DMS53 (cell line): ENCODE data around the gene GTSE1.

Source experiments
- DNase-seq: peaks from one replicate; lab custom pipeline; 2025; lab: John Stamatoyannopoulos, UW

The GTSE1 gene

DNA sequence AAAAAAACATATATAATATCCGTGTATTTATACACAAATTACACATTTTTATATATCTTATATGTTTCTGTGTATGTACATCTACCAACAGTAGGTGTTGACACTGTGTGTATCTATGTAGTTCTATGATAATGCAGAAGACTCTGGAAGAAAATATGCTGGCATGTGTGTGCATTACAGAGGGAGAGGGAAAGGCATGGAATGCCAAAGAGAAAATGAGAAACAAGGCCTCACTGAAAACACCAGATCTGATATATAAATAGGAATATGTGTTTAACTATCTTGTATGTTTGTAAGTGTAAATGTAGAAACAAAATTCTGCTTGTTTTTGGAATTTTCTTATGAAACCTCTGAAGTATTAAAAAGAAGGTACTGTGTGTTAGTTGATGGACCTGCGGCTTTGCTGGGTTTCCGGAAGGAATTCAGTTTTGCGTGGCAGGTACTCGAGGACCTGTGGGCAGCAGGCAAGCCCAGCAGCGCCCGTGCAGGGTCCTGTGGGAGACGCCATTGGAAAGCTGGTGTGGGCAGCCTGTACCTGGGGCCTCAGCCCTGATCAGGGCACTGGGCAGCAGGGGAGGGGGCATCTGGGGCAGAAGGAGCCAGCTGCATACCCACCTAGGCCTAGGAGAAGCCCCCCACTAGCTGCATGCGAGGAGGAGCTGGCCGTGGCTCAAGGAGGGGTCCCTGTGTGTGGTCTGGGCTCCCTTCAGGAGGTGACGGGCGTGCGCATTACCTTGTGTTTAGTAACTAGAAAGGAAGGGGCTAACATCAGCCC lies 31.2 kb downstream of the GTSE1 start:
- no peak for DNase-seq

DNA sequence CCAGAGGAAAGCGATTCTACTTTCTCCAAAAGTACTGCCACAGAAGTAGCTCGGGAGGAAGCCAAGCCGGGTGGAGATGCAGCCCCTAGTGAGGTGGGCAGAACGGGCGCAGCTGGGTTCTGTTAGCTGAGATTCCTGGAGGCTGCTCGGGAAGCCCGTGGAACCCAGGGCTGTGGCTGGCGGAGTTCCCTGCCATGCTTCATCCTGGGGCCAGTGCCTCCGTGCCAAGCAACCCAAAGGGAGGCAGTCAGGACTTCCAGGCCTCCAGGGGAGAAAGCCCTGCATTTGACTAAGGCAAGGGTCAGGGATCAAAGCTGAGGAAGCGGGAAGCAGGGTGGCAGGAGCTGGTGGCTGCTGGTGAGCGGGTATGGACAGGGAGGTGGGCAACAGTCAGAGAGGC lies 32.1 kb downstream of the GTSE1 start:
- DNase-seq, result no peak

DNA sequence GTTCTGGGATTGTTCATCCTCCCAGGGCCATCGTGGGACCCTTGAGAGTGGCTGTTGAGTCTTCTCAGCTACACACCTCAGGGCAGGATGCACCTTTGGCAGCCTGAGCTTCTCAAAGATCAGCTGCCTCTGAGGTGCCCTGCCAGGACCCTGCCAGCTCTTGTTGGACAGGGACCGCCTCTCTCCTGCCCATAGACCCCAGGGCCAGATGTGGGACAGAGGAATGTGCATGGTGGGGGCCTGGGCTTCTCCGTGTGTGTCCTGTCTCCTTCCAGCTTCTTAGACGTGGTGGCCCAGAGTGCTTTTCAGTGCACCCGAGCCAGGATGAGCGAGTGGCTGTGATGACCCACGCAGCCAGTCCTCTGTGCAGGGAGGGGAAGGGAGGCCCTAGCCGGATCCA lies 32.9 kb downstream of the GTSE1 start:
- DNase-seq, result no peak

DNA sequence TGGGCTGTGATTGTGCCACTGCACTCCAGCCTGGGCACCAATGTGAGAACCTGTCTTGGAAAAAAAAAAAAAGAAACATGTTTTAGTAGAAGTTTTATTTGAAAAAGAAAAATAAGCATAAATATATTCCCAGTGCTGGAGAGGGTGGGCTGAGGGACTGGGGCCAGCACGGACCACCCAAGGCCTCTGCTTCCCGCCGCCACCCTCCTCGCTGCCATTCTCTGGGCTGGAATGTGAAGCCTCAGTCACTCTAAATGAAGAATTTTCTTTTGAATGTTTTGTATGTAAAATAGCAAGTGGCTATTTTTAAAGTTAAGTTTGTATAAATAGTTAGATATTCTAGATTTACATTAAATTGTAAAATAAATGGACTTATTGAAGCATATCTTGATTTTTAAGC lies 33.8 kb downstream of the GTSE1 start:
- DNase-seq, result no peak

DNA sequence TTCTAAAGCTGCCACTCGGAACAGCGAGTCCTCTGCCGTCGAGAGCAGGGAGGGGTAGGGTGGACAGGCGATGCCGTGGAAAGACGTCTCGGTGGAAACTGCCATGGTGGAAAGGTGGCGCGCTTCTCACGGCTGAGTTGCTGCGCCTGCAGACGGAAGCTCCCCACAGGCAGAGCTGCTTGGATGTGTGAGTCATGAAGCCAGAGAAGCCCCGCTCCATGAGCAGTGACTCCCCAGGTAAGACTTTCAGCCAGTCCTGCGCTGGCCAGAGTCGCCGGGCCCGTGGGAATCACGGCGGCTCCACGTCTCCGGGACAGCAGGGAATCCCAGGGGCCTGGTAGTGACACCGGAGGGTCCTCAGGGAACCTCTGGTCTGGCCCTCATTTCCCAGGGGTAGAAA lies 34.8 kb downstream of the GTSE1 start:
- DNase-seq, result no peak

DNA sequence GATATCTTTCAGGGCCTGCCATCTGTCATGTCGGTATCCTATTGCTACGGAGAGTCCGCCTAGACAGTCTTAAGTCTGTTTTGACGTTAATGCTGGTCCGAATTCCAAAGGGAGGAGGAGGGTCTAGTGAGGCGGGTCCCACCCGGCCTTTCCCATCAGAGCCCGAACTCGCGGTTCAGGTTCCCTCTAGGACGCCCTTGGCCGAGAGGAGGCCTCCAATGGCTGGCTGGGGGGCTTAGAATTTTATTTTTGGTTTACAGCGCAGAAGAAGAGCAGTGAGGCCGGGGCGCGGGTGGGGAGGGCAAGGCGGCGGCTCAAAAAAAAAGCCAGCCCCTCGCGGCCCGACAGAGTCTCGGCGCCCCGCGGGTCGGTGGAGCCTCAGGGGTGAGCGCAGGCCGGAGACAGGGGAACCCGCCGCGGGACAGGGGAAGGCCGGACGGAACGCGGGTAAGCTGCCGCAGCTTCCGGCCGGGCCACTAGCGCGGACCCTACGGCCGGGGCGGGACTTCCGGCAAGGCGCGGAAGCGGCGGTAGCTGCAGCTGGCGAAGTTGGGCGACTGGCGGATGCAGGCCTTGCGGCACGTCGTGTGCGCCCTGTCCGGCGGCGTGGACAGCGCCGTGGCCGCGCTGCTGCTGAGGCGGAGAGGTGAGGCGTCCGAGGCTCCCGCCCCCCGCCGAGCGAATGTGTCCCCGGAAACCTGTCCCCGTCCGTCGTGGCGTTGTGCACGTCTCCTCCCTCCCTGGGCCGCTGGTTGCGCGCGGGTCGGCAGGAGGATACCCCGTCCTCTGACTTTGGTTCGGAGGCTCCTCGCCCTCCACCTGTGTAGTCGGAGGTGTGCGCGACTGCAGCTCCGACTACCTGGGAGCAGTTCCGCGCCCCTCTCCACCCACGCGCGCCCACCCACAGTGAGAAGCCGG lies 38.8 kb downstream of the GTSE1 start, which contains the start of gene TRMU:
TRMU (plus strand) TSS at position 514 of the 918 bp plus-strand sequence; CDS start at position 565, 51 bp downstream.
- DNase-seq, result peak; percentile 91

DNA sequence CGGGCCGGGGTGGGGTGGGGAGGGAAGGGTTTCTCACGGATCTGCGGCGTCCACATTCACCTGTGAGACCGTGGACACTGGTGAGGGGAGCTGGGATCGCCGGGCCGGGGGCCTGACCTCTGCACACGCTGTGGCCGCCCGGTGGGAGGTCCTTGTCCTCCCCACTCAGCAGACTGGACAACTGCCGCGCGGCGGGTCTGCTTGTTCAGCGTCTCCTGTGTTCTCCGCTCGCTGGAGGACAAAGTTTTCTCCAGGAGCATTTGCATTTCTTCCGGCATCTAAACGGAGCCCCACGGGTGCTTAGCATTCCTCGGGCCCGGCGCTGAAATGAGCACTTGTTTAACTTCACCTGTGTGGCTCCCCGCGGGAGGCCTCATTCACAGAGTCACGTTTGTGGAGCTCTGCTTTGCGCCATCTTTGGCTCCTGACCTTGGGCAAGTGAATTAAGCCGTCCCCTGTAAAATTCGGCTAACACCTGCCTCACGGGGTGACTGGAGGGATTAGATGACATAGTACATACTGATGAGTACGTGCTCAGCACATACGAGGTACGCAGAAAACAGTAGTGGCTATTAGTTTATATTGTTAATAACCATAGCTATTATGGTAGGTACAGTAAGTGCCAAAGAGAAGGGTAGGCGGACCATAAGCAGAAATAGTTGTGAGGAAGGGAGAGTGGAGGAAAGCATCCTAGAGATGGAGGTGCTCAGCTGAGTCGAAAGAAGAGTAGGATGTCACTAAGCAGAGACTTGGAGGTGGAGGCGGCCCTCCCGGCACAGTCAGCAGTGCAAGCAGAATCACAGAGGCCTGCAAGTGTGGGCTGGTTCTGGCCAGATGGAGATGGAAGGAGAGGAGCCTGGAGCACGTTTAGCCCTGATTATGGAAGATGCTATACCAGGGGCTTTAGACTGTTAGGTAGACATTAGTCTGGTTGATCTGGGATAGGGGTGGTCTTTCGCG lies 39.7 kb downstream of the GTSE1 start:
- DNase-seq, result peak; percentile 61

DNA sequence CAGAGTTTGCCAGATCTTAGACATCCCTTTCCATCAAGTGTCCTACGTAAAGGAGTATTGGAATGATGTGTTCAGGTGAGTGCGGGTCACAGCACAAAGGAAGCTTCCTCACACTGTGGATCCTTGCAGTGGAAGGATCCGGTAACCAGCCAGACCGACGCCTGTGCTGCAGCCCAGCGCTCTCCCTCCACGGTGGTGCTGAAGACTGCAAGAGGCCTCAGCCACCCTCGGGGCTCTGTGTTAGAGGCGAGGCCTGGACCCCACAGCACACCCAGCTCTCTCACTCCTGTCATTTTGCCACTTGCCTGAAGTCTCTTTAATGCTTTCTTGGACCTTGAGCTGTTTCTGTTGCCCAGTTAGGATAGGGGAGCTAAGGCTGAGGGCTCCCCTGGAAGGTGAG lies 41.2 kb downstream of the GTSE1 start:
- no peak for DNase-seq

DNA sequence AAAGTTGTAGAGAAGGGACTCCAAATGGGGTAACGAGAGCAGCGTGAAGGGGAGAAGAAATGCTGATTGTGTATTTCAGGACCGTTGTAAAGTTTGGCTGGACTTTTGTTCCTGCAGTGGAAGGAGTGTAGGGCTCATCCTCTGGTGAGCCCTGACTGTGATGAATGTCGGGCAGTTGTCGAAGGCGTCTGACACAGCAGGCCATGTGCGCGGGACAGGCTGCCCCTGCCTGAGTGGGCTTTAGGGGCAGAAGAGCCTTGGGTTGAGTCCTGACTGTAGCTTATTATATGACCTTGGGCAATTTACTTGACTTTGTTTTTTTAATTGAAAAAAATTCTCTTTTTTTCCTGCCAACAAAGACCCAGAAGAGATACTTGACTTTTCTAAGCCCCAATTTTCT lies 42.0 kb downstream of the GTSE1 start:
- DNase-seq, result no peak

DNA sequence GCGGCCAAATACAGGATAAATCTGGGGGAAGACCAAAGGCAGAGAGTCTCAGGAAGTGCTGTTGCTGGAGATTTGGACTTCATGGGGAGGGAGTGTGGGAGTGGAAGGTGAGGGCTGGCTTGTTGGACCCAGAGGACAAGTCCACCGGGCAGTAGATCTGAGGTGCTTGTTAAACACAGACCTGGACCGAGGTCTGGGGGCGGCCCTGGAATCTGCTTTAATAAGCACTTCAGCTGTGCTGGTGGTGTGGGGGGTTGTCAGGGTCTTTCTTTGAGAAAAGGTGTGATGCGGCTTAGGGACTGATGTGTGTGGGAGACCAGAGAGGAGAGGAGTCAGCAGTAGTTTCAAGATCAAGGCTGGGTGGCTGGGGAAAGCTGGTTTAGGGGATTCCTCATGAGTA lies 43.3 kb downstream of the GTSE1 start:
- no peak for DNase-seq

DNA sequence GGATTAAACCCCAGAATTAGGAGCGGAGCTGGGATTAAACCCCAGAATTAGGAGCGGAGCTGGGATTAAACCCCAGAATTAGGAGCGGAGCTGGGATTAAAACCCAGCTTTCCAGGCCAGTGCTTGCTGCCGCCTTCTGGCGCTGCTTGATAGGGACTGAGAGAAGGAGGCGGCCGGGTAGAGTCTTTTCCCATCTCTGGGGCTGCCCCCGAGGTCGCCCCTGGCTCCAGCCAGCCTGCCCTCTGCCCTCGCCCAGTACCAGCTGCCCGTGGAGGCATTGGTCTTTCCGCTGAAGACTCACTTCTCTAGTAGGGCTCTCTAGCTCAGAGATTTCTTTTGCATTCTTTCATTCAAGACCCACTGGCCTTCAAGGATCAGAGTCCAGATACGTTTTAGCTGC lies 44.0 kb downstream of the GTSE1 start:
- DNase-seq, result no peak

DNA sequence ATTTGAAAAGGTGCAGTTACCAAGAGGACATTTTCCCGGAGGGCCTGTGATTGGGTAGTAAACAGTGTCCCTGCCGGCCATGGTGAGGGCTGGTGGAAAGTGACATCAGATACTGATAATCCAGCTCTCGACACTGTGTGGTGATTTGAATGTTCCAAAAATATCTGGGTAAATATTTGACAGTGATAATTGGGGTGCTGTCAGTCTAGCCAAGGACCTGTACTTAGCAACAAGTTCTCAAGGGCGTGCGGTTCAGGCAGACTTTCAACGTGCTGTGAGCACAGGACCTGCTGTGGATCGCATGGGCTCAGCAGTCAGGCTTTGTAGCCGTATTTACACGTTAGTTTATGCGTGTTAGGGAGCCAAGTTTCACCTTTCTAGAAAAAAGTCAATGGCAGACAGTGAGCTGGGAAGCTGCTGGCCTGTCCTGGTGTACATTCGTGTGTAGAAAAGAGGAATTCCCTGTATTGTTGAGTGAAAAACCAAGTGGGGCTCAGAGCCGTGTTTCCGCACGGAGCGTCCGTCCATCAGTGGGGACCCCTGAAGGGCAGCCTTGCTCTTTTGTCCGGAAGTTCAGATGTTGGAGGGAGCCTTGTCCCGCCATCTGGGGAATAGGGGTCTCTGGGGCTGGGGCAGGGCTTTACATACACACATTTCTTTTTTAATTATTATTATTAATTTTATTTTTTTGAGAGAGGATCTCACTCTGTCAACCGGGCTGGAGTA lies 50.2 kb downstream of the GTSE1 start:
- DNase-seq, result no peak

DNA sequence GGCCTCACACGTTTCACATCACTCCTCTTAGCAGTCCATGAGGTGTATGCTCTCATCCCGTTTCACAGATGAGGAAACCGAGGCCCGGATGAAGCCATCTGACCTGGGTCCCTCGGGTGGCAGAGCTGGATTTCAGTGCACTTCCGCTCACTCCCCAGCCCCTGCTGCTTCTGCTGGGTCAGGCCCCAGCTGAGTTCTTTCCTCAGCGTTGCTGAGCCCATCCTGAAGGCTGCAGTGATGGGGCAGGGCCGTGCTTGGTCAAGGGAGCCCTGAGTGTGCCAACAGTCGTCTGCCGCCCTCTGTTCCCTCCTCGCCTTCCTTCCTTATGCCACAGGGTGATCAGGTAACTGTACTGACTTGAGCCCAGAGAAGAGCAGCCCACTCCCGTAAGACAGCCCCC lies 51.0 kb downstream of the GTSE1 start:
- DNase-seq, result no peak

DNA sequence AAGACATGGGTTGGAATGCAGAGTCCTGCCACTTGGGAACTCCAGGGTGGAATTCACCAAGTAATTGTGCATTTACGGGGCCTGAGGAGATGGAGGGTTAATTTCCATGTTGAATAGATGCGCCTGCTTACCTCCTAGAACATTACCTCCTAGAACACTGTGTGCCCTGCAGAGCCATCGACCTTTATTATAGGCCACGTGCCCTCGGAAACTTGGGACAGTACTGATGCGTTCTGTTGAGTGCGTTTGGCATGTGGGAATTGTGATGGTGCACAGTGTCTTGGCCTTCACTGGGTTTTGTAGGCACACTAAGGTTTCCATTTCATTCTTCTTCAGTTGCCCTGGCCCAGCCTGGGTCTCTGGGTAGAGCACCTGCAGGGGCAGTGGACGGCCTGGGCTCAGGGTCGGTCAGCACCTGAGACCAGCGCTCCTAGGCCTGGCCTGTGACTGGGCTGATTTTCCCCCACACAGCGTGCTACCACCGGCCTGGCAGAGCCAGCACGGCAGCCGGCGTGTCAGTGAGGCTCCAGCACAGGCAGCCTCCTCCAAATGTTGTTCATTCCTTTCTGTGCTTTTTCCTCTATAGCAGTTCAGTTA lies 51.5 kb downstream of the GTSE1 start:
- no peak for DNase-seq

DNA sequence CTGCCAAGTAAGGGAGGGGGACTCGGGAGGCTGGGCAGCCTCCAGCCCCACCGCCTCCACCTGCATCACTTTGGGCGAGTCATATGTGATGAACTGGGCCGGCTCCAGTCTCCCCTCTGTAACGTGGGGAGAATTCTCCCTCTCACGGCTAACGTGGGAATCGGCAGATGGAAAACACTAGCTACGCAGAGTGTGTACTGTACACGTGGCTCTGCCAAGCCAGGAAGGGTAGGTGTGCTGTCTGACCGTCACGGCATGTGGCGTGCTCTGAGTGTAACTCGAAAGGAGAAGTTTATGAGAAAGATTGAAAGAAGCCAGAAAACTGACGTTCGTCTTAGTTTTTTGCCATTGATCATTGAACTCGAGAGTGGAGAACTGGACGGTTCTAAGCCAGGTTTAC lies 52.6 kb downstream of the GTSE1 start:
- no peak for DNase-seq

DNA sequence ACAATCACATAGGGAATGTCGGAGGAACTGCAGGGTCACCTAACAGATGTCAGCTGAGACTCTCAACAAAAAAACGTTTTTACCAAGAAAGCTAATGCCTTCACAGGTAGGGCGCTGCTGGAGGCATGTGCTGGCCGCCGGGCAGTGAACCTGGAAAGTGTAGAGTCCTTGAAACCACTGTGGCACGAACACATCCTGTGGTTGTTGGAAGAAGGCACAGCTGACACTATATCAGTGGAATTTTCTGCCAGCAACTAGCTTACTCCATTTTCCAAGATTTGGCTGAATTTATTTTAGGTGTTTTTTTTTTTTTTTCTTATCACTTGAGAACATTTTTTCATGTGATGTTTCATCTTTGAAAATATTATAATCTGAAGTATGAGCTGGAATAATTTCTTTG lies 53.0 kb downstream of the GTSE1 start:
- DNase-seq, result no peak

DNA sequence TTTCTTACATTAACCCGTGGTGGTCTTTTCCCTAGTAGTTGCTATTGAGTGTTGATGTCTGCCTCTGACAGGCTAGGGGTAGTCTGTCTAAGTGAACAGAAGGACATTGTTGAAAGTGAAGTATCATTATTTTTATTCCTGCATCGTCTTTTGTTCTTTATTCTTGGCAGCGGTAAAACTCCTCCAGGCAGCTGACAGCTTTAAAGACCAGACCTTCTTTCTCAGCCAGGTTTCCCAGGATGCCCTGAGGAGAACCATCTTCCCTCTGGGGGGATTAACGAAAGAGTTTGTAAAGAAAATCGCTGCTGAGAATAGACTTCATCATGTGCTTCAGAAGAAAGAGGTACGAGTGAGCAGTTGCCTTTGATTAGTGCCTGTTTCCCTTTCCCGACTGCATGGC lies 53.5 kb downstream of the GTSE1 start:
- DNase-seq, result no peak

DNA sequence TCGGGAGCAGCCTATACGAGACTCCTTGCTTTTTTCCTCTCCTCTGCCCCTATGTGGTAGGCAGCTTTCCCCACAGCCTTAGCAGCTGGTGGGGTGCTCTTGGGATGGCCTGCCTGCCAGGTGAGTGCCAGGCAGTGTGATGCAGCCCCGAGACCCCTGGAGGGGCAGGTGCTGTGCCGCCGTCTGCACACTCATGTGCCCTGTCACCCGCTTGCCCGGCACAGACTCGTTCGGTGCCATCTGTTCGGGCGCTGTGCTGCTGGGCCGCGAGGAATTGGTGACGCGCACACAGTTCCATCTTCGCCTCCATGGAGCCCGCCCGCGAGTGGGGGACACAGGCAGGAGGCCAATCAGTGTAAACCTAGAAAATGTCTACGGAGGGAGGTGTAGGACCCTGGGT lies 54.0 kb downstream of the GTSE1 start:
- no peak for DNase-seq

DNA sequence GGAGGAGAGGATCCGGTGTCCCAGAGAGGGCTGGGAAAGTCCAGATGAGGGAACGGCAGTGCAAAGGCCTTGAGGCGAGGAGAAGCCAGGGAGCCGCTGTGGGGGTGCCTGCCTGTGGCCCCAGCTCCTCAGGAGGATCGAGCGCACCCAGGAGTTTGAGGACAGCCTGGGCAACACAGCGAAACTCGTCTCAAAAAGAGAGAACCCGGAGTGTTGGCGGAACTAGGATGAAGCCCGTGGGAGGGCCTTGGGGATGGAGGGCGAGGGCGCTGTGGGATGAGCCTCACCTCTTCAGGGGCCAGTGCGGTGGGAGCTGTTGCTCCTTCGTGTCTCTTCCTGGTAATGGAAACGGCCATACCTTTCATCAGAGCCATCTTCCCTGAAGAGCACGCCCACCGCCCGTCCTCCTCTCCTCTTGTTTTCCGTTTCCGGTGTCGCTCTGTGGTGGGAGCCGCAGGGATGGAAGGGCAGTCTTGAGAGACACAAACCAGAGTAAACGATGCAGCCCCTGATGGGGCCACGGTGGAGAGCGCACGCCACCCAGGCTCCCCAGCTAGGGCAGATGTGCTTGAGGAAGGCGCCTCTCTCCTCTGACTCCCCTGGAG lies 54.6 kb downstream of the GTSE1 start:
- DNase-seq, result no peak

DNA sequence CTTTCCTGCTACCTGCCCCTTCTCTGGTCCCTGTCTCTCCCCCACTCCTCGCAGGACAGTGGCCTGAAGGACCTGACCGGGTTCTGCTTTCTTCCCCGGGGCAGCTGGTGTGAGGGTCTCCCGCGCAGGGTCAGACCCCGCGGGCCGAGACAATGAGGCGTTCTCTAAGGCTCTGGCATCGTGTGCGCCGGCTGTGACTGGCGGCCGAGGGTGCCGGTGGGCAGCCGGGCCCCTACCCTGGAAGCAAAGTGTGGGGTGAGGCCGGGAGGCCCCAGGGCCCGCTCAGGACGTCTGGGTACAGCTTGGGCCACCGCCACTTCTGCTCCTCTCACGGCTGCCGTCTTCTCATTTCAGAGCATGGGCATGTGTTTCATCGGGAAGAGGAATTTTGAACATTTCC lies 55.1 kb downstream of the GTSE1 start:
- DNase-seq, result no peak

DNA sequence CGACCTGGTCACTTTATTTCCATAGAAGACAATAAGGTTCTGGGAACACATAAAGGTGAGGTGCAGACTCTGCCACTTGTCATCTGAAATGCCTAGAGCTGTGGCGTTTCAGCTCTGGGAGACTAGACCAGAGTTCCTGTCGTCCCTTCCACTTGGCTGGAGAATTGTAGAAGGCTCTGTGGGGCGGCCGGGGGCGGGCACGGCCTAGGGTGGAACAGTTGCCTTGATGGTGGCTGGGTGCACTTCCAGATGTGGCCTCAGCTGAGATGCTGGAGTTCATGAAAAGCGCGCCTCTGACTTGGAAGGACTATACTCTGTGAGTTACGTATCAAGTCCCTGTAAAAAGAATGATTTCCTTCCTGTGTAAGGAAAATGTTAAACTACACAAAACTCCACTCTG lies 55.6 kb downstream of the GTSE1 start:
- peak; percentile 46 for DNase-seq
